ENCODE data around the gene GRIA3.

DNA sequence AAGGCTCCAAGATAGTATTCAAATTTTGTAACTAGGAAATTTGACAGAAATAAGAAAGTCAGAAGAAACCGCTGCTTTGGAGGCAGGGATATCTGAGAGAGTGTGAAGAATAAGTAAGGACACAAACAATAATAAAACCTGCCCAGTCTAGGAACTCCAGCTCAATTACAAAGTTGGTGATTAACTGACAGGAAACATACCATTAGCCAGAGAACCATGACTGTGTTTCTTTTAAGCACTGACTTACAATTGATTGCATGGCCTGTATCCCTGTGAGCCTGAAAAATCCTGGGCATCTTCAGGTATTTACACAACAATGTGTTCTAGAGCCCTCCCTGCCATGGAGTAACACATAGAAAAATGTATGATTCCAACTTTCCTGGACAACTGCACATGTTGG lies 127.4 kb downstream of the GRIA3 start:
- TF ChIP-seq, protein P1, sequence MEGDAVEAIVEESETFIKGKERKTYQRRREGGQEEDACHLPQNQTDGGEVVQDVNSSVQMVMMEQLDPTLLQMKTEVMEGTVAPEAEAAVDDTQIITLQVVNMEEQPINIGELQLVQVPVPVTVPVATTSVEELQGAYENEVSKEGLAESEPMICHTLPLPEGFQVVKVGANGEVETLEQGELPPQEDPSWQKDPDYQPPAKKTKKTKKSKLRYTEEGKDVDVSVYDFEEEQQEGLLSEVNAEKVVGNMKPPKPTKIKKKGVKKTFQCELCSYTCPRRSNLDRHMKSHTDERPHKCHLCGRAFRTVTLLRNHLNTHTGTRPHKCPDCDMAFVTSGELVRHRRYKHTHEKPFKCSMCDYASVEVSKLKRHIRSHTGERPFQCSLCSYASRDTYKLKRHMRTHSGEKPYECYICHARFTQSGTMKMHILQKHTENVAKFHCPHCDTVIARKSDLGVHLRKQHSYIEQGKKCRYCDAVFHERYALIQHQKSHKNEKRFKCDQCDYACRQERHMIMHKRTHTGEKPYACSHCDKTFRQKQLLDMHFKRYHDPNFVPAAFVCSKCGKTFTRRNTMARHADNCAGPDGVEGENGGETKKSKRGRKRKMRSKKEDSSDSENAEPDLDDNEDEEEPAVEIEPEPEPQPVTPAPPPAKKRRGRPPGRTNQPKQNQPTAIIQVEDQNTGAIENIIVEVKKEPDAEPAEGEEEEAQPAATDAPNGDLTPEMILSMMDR (IDR thresholded peaks at IDR 0.05), result no peak
- TF ChIP-seq EP300 (IDR thresholded peaks at IDR 0.05) (no peak), POLR2A (IDR thresholded peaks at IDR 0.05) (no peak)
